SK-N-SH treated with all-trans-retinoic acid at 6 μM for 48 hours (cell line): Measurements from ENCODE around the gene CAMK2N2.

Source experiments
- ARNTL ChIP-seq: fragments of 450-650 bp; formaldehyde crosslinking; IDR thresholded peaks from 2 replicates; pipeline ENCODE4 v1.5.0; 2020; ENCODE audit warnings: low read depth, mild to moderate bottlenecking, moderate library complexity, borderline replicate concordance
- BACH2 ChIP-seq: fragments of 250-450 bp; sonication (Bioruptor Pico); IDR thresholded peaks from 2 replicates; pipeline ENCODE4 v1.9.0; 2021; ENCODE audit warnings: mild to moderate bottlenecking, borderline replicate concordance
- ESRRG ChIP-seq: fragments of 250-450 bp; sonication (Bioruptor Pico); IDR thresholded peaks from 2 replicates; pipeline ENCODE4 v1.6.1; 2021; ENCODE audit warnings: mild to moderate bottlenecking
- GLIS3 ChIP-seq: fragments of 250-450 bp; sonication (Bioruptor Pico); IDR thresholded peaks from 2 replicates; pipeline ENCODE4 v1.5.0; 2020; ENCODE audit warnings: mild to moderate bottlenecking, moderate library complexity
- ISL1 ChIP-seq: fragments of 250-450 bp; sonication (Bioruptor Pico); IDR thresholded peaks from 2 replicates; pipeline ENCODE4 v2.1.2; 2022; ENCODE audit warnings: mild to moderate bottlenecking, moderate library complexity
- RARB ChIP-seq: fragments of 250-450 bp; sonication (Bioruptor Pico); IDR thresholded peaks from 2 replicates; pipeline ENCODE4 v1.8.0; 2021; ENCODE audit warnings: mild to moderate bottlenecking, moderate library complexity
- TCF4 ChIP-seq: fragments of 250-450 bp; sonication (Bioruptor Pico); IDR thresholded peaks from 2 replicates; pipeline ENCODE4 v1.8.0; 2021; ENCODE audit warnings: mild to moderate bottlenecking, moderate library complexity, borderline replicate concordance
- ZNF565 ChIP-seq: fragments of 450-650 bp; formaldehyde crosslinking; conservative IDR thresholded peaks from 2 replicates; pipeline ENCODE4 v1.5.0; 2020; ENCODE audit warnings: low read depth, mild to moderate bottlenecking, moderate library complexity
- ZNF70 ChIP-seq: fragments of 450-650 bp; formaldehyde crosslinking; IDR thresholded peaks from 2 replicates; pipeline ENCODE4 v1.5.0; 2020; ENCODE audit warnings: mild to moderate bottlenecking, moderate library complexity
- TF ChIP-seq, protein P1 (sequence below): fragments of 250-450 bp; sonication (Bioruptor Pico); IDR thresholded peaks from 2 replicates; pipeline ENCODE4 v1.8.0; 2020; ENCODE audit warnings: mild to moderate bottlenecking, moderate library complexity, borderline replicate concordance
- TF ChIP-seq, protein P2 (sequence below): fragments of 250-450 bp; sonication (Bioruptor Pico); IDR thresholded peaks from 2 replicates; pipeline ENCODE4 v1.8.0; 2021; ENCODE audit warnings: low read depth, mild to moderate bottlenecking, moderate library complexity, borderline replicate concordance

DNA sequence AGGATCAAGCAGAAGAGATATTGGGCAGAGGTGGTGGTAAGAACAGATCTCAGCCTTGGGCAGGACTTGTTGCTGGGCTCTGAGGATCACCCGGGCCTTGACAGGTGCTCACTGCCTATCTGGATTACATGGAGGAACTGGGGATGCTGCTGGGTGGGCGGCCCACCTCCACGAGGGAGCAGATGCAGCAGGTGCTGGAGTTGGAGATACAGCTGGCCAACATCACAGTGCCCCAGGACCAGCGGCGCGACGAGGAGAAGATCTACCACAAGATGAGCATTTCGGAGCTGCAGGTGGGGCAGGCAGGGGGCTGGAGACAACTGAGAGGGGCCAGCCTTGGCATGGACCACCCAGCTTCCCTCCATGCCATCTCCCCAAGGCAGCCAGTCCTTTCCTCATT is 22.3 kb upstream of the CAMK2N2 start:
- TF ChIP-seq ESRRG (no peak), ZNF565 (CRISPR knock-in tag) (no peak), ARNTL (CRISPR knock-in tag) (no peak), GLIS3 (CRISPR knock-in tag) (no peak), RARB (CRISPR knock-in tag) (no peak), BACH2 (CRISPR knock-in tag) (no peak), ZNF70 (no peak), TCF4 (CRISPR knock-in tag) (no peak), ISL1 (CRISPR knock-in tag) (no peak)
- TF ChIP-seq, protein P1, sequence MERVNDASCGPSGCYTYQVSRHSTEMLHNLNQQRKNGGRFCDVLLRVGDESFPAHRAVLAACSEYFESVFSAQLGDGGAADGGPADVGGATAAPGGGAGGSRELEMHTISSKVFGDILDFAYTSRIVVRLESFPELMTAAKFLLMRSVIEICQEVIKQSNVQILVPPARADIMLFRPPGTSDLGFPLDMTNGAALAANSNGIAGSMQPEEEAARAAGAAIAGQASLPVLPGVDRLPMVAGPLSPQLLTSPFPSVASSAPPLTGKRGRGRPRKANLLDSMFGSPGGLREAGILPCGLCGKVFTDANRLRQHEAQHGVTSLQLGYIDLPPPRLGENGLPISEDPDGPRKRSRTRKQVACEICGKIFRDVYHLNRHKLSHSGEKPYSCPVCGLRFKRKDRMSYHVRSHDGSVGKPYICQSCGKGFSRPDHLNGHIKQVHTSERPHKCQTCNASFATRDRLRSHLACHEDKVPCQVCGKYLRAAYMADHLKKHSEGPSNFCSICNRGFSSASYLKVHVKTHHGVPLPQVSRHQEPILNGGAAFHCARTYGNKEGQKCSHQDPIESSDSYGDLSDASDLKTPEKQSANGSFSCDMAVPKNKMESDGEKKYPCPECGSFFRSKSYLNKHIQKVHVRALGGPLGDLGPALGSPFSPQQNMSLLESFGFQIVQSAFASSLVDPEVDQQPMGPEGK (CRISPR knock-in tag) = no peak
- TF ChIP-seq, protein P2, sequence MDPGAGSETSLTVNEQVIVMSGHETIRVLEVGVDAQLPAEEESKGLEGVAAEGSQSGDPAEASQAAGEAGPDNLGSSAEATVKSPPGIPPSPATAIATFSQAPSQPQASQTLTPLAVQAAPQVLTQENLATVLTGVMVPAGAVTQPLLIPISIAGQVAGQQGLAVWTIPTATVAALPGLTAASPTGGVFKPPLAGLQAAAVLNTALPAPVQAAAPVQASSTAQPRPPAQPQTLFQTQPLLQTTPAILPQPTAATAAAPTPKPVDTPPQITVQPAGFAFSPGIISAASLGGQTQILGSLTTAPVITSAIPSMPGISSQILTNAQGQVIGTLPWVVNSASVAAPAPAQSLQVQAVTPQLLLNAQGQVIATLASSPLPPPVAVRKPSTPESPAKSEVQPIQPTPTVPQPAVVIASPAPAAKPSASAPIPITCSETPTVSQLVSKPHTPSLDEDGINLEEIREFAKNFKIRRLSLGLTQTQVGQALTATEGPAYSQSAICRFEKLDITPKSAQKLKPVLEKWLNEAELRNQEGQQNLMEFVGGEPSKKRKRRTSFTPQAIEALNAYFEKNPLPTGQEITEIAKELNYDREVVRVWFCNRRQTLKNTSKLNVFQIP = no peak
